Neuronal stem cell (in vitro differentiated cells): ENCODE data around the gene SIMC1.

Experiments
- DNase-seq: peaks from one replicate; pipeline ENCODE4 v3.0.0-alpha.2; 2013; ENCODE audit warnings: low spot score
- H2AFZ ChIP-seq: one replicate; pipeline ENCODE4 v1.6.1; 2013; ENCODE audit warnings: mild to moderate bottlenecking, low read length, inconsistent platforms
- H2AK5ac ChIP-seq: 2 replicates; pipeline ENCODE4 v1.6.1; 2013; ENCODE audit warnings: low read depth, mild to moderate bottlenecking, inconsistent platforms, low read length, moderate library complexity, mixed read lengths
- H2BK120ac ChIP-seq: 2 replicates; pipeline ENCODE4 v1.6.1; 2013; ENCODE audit warnings: low read depth, mild to moderate bottlenecking, inconsistent platforms, low read length, moderate library complexity, mixed read lengths
- H2BK12ac ChIP-seq: one replicate; pipeline ENCODE4 v1.6.1; 2013; ENCODE audit warnings: low read length, inconsistent platforms
- H2BK15ac ChIP-seq: 2 replicates; pipeline ENCODE4 v1.6.1; 2013; ENCODE audit warnings: mild to moderate bottlenecking, low read length, inconsistent platforms, mixed read lengths
- H2BK5ac ChIP-seq: one replicate; pipeline ENCODE4 v1.6.1; 2013; ENCODE audit warnings: inconsistent platforms, mild to moderate bottlenecking, low read length, moderate library complexity
- H3K14ac ChIP-seq: one replicate; pipeline ENCODE4 v1.6.1; 2013; ENCODE audit warnings: low read length, inconsistent platforms
- H3K18ac ChIP-seq: 2 replicates; pipeline ENCODE4 v1.6.1; 2013; ENCODE audit warnings: low read length, inconsistent platforms
- H3K23ac ChIP-seq: 2 replicates; pipeline ENCODE4 v1.6.1; 2013; ENCODE audit warnings: low read depth, mild to moderate bottlenecking, mixed read lengths, low read length, inconsistent platforms; ENCODE audit not compliant: poor library complexity
- H3K27ac ChIP-seq: replicated peaks from 3 replicates; pipeline ENCODE4 v1.5.1; 2013; ENCODE audit warnings: low read length, inconsistent platforms
- H3K27me3 ChIP-seq, 3 experiments: 2 replicates each; pipeline ENCODE4 v1.6.1; 2013; ENCODE audit warnings: low read length in 3 of 3, mild to moderate bottlenecking in 2 of 3, inconsistent platforms in 1 of 3, low read depth in 1 of 3, mixed read lengths in 1 of 3, moderate library complexity in 1 of 3; ENCODE audit not compliant: control insufficient read depth in 3 of 3, insufficient read depth in 3 of 3
- H3K36me3 ChIP-seq, 2 donors: replicated peaks in 1 of 2; 2 replicates each; pipeline ENCODE4 v1.6.1; 2013; ENCODE audit warnings: low read length in 2 of 2; ENCODE audit not compliant: control insufficient read depth in 2 of 2, insufficient read depth in 2 of 2
- H3K4ac ChIP-seq: 2 replicates; pipeline ENCODE4 v1.6.1; 2013; ENCODE audit warnings: inconsistent platforms, mild to moderate bottlenecking, low read length, moderate library complexity
- H3K4me1 ChIP-seq, 2 donors: 1 replicate in 1 of 2; 2 replicates in 1 of 2; pipeline ENCODE4 v1.6.1; 2013; ENCODE audit warnings: low read length in 2 of 2, low read depth in 1 of 2; ENCODE audit not compliant: control insufficient read depth in 2 of 2, insufficient read depth in 1 of 2
- H3K4me2 ChIP-seq: one replicate; pipeline ENCODE4 v1.6.1; 2013; ENCODE audit warnings: mild to moderate bottlenecking, low read length, inconsistent platforms; ENCODE audit not compliant: insufficient read depth, poor library complexity, severe bottlenecking
- H3K4me3 ChIP-seq, 2 donors: 2 replicates each; pipeline ENCODE4 v1.5.1; 2013; ENCODE audit warnings: low read length in 2 of 2, mild to moderate bottlenecking in 2 of 2, inconsistent platforms in 1 of 2, moderate library complexity in 1 of 2
- H3K79me1 ChIP-seq: one replicate; pipeline ENCODE4 v1.6.1; 2013; ENCODE audit warnings: low read depth, mild to moderate bottlenecking, inconsistent platforms, low read length, moderate library complexity
- H3K9ac ChIP-seq: one replicate; pipeline ENCODE4 v1.6.1; 2013; ENCODE audit warnings: mild to moderate bottlenecking, low read depth, low read length, inconsistent platforms; ENCODE audit not compliant: poor library complexity
- H3K9me3 ChIP-seq, 2 donors: replicated peaks in 1 of 2; 2 replicates each; pipeline versions ENCODE3 to v1.6.1; 2013; ENCODE audit warnings: low read length in 2 of 2, mild to moderate bottlenecking in 2 of 2, inconsistent platforms in 1 of 2, low read depth in 1 of 2, mixed read lengths in 1 of 2, moderate library complexity in 1 of 2; ENCODE audit not compliant: control insufficient read depth in 2 of 2, insufficient read depth in 1 of 2
- H4K8ac ChIP-seq: one replicate; pipeline ENCODE4 v1.6.1; 2013; ENCODE audit warnings: low read depth, mild to moderate bottlenecking, inconsistent platforms, low read length, moderate library complexity
- H4K91ac ChIP-seq: one replicate; pipeline ENCODE4 v1.6.1; 2013; ENCODE audit warnings: low read length, low read depth, mild to moderate bottlenecking, inconsistent platforms; ENCODE audit not compliant: poor library complexity
- WGBS, 2 donors: extraction: QIAGEN DNeasy Blood & Tissue Kit; methylation state at CpG; one replicate each; pipeline ENCODE4 v1.1.7; 2013; ENCODE audit warnings: missing lambda C conversion rate in 2 of 2, mixed read lengths in 1 of 2; ENCODE audit not compliant: insufficient read length in 2 of 2, insufficient replicate concordance in 1 of 2; ENCODE audit errors: extremely low coverage in 2 of 2; 5-methylcytosine and 5-hydroxymethylcytosine counted together
- small RNA-seq: library from polyadenylated mRNA; stranded (forward); fragments of <200 nt; extraction: miRNeasy Mini kit (QIAGEN cat#:217004); gene quantifications from one replicate; pipeline ENCODE3, GENCODE V24; 2013; ENCODE audit not compliant: insufficient read depth

SIMC1 gene

DNA sequence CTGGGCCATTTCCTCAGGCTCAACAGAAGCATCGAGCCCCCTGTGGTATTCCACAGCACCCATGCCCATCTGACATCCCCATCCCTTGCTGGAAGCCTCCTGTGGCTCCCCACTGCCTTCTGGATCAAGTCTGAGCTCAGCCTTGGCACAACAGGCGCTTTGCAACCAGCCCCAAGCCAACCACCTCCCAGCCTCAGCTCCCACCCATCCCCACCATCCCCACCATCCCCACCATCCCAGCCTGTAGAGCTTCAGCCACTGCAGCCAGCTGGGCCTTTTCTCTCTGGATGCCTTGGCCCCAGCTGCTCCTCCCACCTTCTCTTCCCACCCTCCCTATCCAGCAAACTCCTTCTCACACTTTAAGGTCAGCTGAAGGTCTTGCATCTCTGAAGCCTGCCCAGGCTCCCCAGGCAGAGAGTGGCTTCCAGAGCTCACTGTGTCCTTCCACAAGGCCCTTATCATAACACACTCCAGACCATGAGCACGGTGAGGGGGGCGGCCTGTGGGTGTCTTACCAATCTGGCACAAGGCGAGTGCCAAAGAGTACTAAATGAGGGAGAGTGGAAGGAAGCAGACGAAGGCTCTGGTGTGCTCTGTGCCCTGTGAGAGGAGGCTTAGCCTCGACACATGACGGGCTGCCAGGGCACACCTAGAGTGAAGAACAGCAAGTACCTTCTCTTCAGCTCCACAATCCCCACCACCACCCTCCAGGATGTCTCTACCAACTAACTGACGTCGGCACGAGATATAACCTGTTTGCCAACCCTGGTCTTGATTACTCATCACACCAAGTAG, 156.9 kb downstream of the SIMC1 start:
- DNase-seq: no peak
- Histone ChIP-seq H3K4me2 (no peak overlapping the region), H2BK120ac (no peak overlapping the region), H3K36me3 (peaks cover 11 to 32% of the 10 kb centered on the region in 2 donors), H4K91ac (no peak overlapping the region), H3K27ac (no peak overlapping the region), H2AK5ac (no peak overlapping the region), H3K14ac (no peak overlapping the region), H2BK15ac (no peak overlapping the region), H4K8ac (peak overlapping the region; percentile 72), H3K9ac (peak overlapping the region; percentile 60), H3K4me3 (no peak overlapping the region), H3K27me3 (no peaks in the 10 kb centered on the region), H3K4ac (no peak overlapping the region), H3K79me1 (peaks cover 5% of the 10 kb centered on the region), H3K9me3 (no peaks in the 10 kb centered on the region), H2BK5ac (no peak overlapping the region), H3K23ac (no peak overlapping the region), H3K4me1 (no peaks in the 10 kb centered on the region), H2BK12ac (no peak overlapping the region), H3K18ac (no peak overlapping the region), H2AFZ (no peak overlapping the region)
- WGBS, 2 donors: no CpG with 5 or more reads among the region's 11 CpGs

Small RNAs within 50 kb of the gene (small RNA-seq; reads per million reads assigned to genes)
- 11.0 reads per million, percentile 61 among the genes with 10 or more reads in this experiment for gene MIR1271
